H1 (cell line): ENCODE data around the gene GLS2. TPM values are rescaled to one million over a fixed set of nuclear protein-coding genes. Genes with fewer than 3 reads are reported as not detected.
"Not testable (repeated sequence)": the region's sequence is repeated elsewhere in the genome, so short reads cannot be mapped to it uniquely, and the experiment has no call there.

Experiments
- CTCF ChIA-PET: fragments of 300-600 bp; sonication (Branson Sonifier 250); formaldehyde crosslinking; loops from one replicate; lab custom pipeline; 2021; ENCODE audit not compliant: partially characterized antibody; lab: Charles Lee
- POLR2A ChIA-PET: fragments of 300-600 bp; sonication (Branson Sonifier 250); formaldehyde crosslinking; loops from one replicate; lab custom pipeline; 2021; ENCODE audit warnings: inconsistent platforms; ENCODE audit not compliant: partially characterized antibody; lab: Charles Lee
- DNase-seq, 2 experiments: peaks; one replicate each; pipeline versions ENCODE4 v3.0.0 to v3.0.0-alpha.2; 2010 to 2022; ENCODE audit warnings: low spot score in 2 of 2, low read depth in 1 of 2, mixed read lengths in 1 of 2
- FAIRE-seq: peaks from 2 replicates; lab custom pipeline; 2011; peaks lifted over from hg19 to GRCh38; lab: Jason Lieb, UNC
- H2AFZ ChIP-seq: 2 replicates; pipeline ENCODE4 v1.8.1; 2012; ENCODE audit warnings: low read length, inconsistent platforms
- H2AK5ac ChIP-seq: 2 replicates; pipeline ENCODE4 v1.6.1; 2013; ENCODE audit warnings: low read depth, low read length
- H2BK120ac ChIP-seq: replicated peaks from 2 replicates; pipeline ENCODE3; 2013; ENCODE audit warnings: low read depth, low read length, inconsistent platforms
- H2BK12ac ChIP-seq: 2 replicates; pipeline ENCODE4 v1.6.1; 2013; ENCODE audit warnings: low read depth, low read length
- H2BK15ac ChIP-seq: 2 replicates; pipeline ENCODE4 v1.6.1; 2013; ENCODE audit warnings: low read length
- H2BK20ac ChIP-seq: 2 replicates; pipeline ENCODE4 v1.6.1; 2013; ENCODE audit warnings: low read length
- H2BK5ac ChIP-seq: 2 replicates; pipeline ENCODE4 v1.6.1; 2013; ENCODE audit warnings: low read depth, low read length
- H3K14ac ChIP-seq: 2 replicates; pipeline ENCODE4 v1.6.1; 2013; ENCODE audit warnings: inconsistent platforms; ENCODE audit not compliant: insufficient read length
- H3K18ac ChIP-seq: 2 replicates; pipeline ENCODE4 v1.6.1; 2013; ENCODE audit warnings: low read length; ENCODE audit errors: extremely low read depth
- H3K23ac ChIP-seq: 2 replicates; pipeline ENCODE4 v1.6.1; 2013; ENCODE audit warnings: inconsistent platforms; ENCODE audit not compliant: insufficient read length
- H3K23me2 ChIP-seq: 2 replicates; pipeline ENCODE4 v1.6.1; 2013; ENCODE audit warnings: low read depth, low read length
- H3K27ac ChIP-seq: 2 replicates; pipeline ENCODE4 v1.6.1; 2011; ENCODE audit warnings: low read depth, low read length, inconsistent platforms
- H3K27me3 ChIP-seq, 4 experiments: replicated peaks in 1 of 4; 1 replicate in 1 of 4; 2 replicates in 3 of 4; pipeline versions ENCODE4 v1.6.1 to v1.8.1; 2011 to 2013; ENCODE audit warnings: low read length in 3 of 4, mild to moderate bottlenecking in 3 of 4, inconsistent platforms in 2 of 4, mixed read lengths in 2 of 4, moderate library complexity in 1 of 4; ENCODE audit not compliant: control insufficient read depth in 3 of 4, insufficient read depth in 3 of 4; ENCODE audit errors: extremely low read depth in 1 of 4
- H3K36me3 ChIP-seq, 4 experiments: 2 replicates each; pipeline versions ENCODE4 v1.6.1 to v1.8.1; 2011 to 2013; ENCODE audit warnings: mild to moderate bottlenecking in 4 of 4, low read length in 3 of 4, moderate library complexity in 2 of 4, control low read depth in 1 of 4, inconsistent platforms in 1 of 4; ENCODE audit not compliant: insufficient read depth in 4 of 4, control insufficient read depth in 2 of 4
- H3K4ac ChIP-seq: replicated peaks from 2 replicates; pipeline ENCODE3; 2013; ENCODE audit warnings: low read length, low read depth, mixed read lengths, inconsistent platforms; ENCODE audit not compliant: insufficient read length
- H3K4me1 ChIP-seq, 4 experiments: replicated peaks in 1 of 4; 1 replicate in 1 of 4; 2 replicates in 3 of 4; pipeline versions ENCODE4 v1.6.1 to v1.8.1; 2011 to 2013; ENCODE audit warnings: low read length in 3 of 4, inconsistent platforms in 2 of 4, mixed read lengths in 1 of 4; ENCODE audit not compliant: insufficient read depth in 4 of 4, control insufficient read depth in 3 of 4
- H3K4me2 ChIP-seq, 2 experiments: 2 replicates each; pipeline versions ENCODE4 v1.6.1 to v1.8.1; 2011 to 2013; ENCODE audit warnings: low read depth in 2 of 2, low read length in 2 of 2, control low read depth in 1 of 2, inconsistent platforms in 1 of 2, mild to moderate bottlenecking in 1 of 2; ENCODE audit not compliant: insufficient read depth in 1 of 2
- H3K4me3 ChIP-seq, 4 experiments: fragments of 200-600, 300-600 bp in 1 of 4; sonication (generic), shearing (Covaris generic), sonication (Bioruptor Twin) in 1 of 4; 2 replicates each; pipeline versions ENCODE4 v1.5.1 to v1.8.1; 2011 to 2016; ENCODE audit warnings: low read length in 4 of 4, low read depth in 3 of 4, control low read depth in 2 of 4, inconsistent platforms in 2 of 4, mild to moderate bottlenecking in 2 of 4, mixed read lengths in 1 of 4, moderate library complexity in 1 of 4; ENCODE audit not compliant: insufficient read depth in 2 of 4; ENCODE audit errors: extremely low read depth in 1 of 4
- H3K56ac ChIP-seq: replicated peaks from 2 replicates; pipeline ENCODE3; 2013; ENCODE audit warnings: low read depth, mild to moderate bottlenecking, mixed read lengths, low read length, inconsistent platforms; ENCODE audit not compliant: insufficient read length
- H3K79me1 ChIP-seq: 2 replicates; pipeline ENCODE4 v1.6.1; 2013; ENCODE audit warnings: low read depth, low read length, control low read depth
- H3K79me2 ChIP-seq, 2 experiments: 2 replicates each; pipeline versions ENCODE4 v1.6.1 to v1.8.1; 2012 to 2013; ENCODE audit warnings: low read length in 2 of 2, mild to moderate bottlenecking in 2 of 2, inconsistent platforms in 1 of 2; ENCODE audit not compliant: insufficient read depth in 2 of 2, control insufficient read depth in 1 of 2
- H3K9ac ChIP-seq, 4 experiments: replicated peaks in 1 of 4; 1 replicate in 1 of 4; 2 replicates in 3 of 4; pipeline versions ENCODE4 v1.6.1 to v1.8.1; 2011 to 2013; ENCODE audit warnings: low read depth in 3 of 4, low read length in 3 of 4, control low read depth in 2 of 4, mild to moderate bottlenecking in 2 of 4, moderate library complexity in 2 of 4, inconsistent platforms in 1 of 4; ENCODE audit errors: extremely low read depth in 1 of 4
- H3K9me3 ChIP-seq, 2 experiments: 2 replicates each; pipeline versions ENCODE4 v1.6.1 to v1.8.1; 2012 to 2013; ENCODE audit warnings: mild to moderate bottlenecking in 2 of 2, moderate library complexity in 2 of 2, control low read depth in 1 of 2, inconsistent platforms in 1 of 2, low read depth in 1 of 2, low read length in 1 of 2, mixed read lengths in 1 of 2; ENCODE audit not compliant: insufficient read depth in 2 of 2
- H4K20me1 ChIP-seq, 2 experiments: replicated peaks in 1 of 2; 2 replicates each; pipeline versions ENCODE3 to v1.8.1; 2011 to 2013; ENCODE audit warnings: inconsistent platforms in 2 of 2, low read length in 2 of 2, mild to moderate bottlenecking in 1 of 2; ENCODE audit not compliant: insufficient read depth in 2 of 2, control insufficient read depth in 1 of 2
- H4K5ac ChIP-seq: 2 replicates; pipeline ENCODE4 v1.6.1; 2013; ENCODE audit warnings: low read length, low read depth, mixed read lengths, inconsistent platforms; ENCODE audit not compliant: insufficient read length
- H4K8ac ChIP-seq: 2 replicates; pipeline ENCODE4 v1.8.0; 2013; ENCODE audit warnings: mild to moderate bottlenecking, moderate library complexity, low read length, inconsistent platforms; ENCODE audit not compliant: insufficient read depth; ENCODE audit errors: extremely low read depth
- H4K91ac ChIP-seq: replicated peaks from 2 replicates; pipeline ENCODE3; 2013; ENCODE audit warnings: low read length, mixed read lengths, inconsistent platforms; ENCODE audit not compliant: insufficient read length
- WGBS, 2 experiments: shearing (Covaris generic) in 1 of 2; methylation state at CpG; one replicate each; pipeline versions ENCODE4 v1.1.6 to v1.1.7; 2013 to 2015; ENCODE audit warnings: low lambda C conversion rate in 2 of 2, mixed read lengths in 2 of 2, inconsistent platforms in 1 of 2, low coverage in 1 of 2, missing lambda C conversion rate in 1 of 2; ENCODE audit not compliant: insufficient replicate concordance in 2 of 2, insufficient coverage in 1 of 2, insufficient read length in 1 of 2; ENCODE audit errors: extremely low coverage in 1 of 2, missing lambda C conversion rate in 1 of 2; 5-methylcytosine and 5-hydroxymethylcytosine counted together
- polyA plus RNA-seq, 7 experiments: library from polyadenylated mRNA; depleted of rRNA in 3 of 7; stranded (reverse) in 5 of 7; unstranded in 2 of 7; fragments of >200 nt in 5 of 7; fragments of 200-250 nt in 2 of 7; gene quantifications; 1 replicate in 5 of 7; 2 replicates in 1 of 7; 4 replicates in 1 of 7; pipeline versions ENCODE4 v1.2.1 to v1.2.3, GENCODE V29; 2011 to 2013; ENCODE audit warnings: missing spikeins in 2 of 7, mixed read lengths in 2 of 7
- total RNA-seq: library from RNA; stranded (reverse); fragmentation: NEBNext Ultra II Directional; extraction: Animal tissue kit (Norgen Biotek cat#: 25700); gene quantifications from 2 replicates; pipeline ENCODE4 v1.2.1, GENCODE V29; 2021

The GLS2 gene
- total and polyA plus RNA-seq, 2 of the 8 experiments (the other 6 are each of a cell fraction or from before 2014, with no cell fraction given) = 14.5 to 20.1 TPM

- H3K18ac ChIP-seq, H3K23me2 ChIP-seq, DNase-seq, H4K5ac ChIP-seq, H3K4me2 ChIP-seq, H3K56ac ChIP-seq, H3K14ac ChIP-seq, POLR2A ChIA-PET, H4K91ac ChIP-seq, H3K79me2 ChIP-seq, H2BK5ac ChIP-seq, H2BK15ac ChIP-seq, H2AK5ac ChIP-seq, H3K23ac ChIP-seq, H2BK12ac ChIP-seq, H3K36me3 ChIP-seq, H2AFZ ChIP-seq, H3K9ac ChIP-seq, H3K9me3 ChIP-seq, H3K27ac ChIP-seq, H3K4ac ChIP-seq, H2BK20ac ChIP-seq, FAIRE-seq, H3K4me3 ChIP-seq, H2BK120ac ChIP-seq, H3K79me1 ChIP-seq, H3K27me3 ChIP-seq, H4K20me1 ChIP-seq, H3K4me1 ChIP-seq, H4K8ac ChIP-seq, CTCF ChIA-PET: not testable (repeated sequence)
- 92% methylated on average over 9 of the region's 9 CpGs; no CpG with 5 or more reads in 1 of the 2 experiments for WGBS, 2 experiments
Measured at GRCh38 chr12:56499452-56499851, 11.5 kb upstream of the GLS2 start.
